CD4-positive, alpha-beta T cell treated with Interferon gamma for 1 hour (primary cell): ENCODE measurements around the gene MROH8.

ENCODE experiments used
- DNase-seq: peaks from one replicate; pipeline ENCODE4 v3.0.0-alpha.2; 2020

The MROH8 gene

DNA sequence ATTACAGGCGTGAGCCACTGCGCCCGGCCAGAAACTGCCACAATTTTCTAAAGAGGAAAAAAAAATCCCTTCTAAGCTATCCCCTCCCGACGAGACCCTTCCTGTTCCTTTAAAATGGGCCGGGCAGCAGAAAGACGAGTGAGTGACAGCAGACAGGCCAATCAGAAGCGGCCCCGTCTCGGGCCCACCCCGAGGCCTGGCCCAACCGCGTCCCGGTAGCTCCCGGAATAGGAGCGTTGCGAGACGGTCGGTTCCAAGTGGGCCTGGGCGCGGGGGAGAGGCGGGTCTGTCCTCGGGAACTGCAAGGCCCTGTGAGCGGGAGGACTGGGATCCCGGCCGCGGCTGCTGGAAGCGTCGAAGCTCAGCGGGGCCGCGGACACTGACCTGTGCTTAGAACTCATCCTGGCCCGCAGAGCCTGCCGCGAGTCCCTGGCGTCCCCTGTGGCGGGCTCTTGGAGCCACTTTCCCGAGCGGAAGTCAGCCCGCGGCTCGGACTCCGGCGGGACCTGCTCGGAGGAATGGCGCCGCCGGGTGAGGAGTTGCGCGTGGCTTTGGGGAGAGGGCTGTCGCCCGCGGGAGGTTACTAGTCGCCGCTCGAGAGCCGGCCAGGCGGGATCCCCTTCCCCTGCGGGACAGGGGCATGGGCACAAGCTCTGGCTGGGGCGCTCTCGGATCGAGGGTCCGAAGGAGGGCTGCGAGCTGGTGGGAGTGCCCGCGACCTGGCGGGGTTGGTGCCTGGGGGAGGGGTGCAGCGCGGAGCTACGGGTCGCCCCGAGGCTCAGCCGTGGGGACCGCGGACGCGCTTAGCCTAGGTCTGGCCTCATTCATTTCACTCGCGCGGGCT lies at the start of gene MROH8, which contains the start of gene RPN2:
Gene MROH8, minus strand, starts transcription at position 710 of the 844 bp plus-strand sequence.
Gene RPN2, plus strand, starts transcription at position 492 of the 844 bp plus-strand sequence. Its CDS starts 27 bp downstream, at position 519.
- DNase-seq: peak; percentile 92

- no peak for DNase-seq
Observed at GRCh38 chr20:37228656-37229055, 49.3 kb upstream of the MROH8 start.

DNA sequence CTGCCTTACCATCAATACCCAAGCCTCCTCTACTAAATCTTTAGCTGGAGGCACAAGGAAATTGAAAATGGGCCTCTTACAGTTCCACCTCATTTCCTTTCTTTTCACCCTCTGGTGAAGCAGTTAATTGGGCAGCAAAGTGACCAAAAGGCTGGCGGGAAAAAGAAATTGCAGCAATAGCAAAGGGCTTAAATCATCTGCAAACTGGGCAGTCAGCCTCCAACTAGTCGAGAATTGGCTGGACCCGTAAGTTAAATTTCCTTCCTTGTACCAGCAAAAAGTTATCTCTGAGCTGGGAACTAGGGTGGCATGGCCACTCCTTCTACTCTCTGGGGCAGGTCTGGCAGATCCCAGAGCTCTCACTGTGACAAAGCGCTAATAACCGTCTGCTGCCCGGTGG lies 48.7 kb upstream of the MROH8 start:
- DNase-seq: no peak

DNA sequence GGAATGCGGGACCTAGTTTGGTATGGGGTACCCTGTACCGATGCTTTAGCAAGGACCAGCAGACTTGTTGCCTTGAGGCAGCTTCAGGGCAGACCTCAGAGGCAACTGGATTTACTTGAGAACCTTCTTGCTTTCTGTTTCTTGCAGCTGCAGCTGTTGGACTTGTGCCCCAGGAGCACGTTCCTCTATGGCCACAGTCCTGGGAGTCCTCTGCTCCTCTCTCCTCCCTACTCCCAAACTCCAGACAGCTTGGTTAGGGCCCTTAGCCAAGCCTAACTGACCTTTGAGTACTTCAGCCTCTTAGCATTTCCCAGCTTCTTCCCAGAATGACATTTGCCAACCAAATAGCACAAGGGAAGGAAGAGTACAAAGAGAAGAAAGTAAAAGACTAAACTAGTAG lies 47.5 kb upstream of the MROH8 start:
- DNase-seq: no peak

DNA sequence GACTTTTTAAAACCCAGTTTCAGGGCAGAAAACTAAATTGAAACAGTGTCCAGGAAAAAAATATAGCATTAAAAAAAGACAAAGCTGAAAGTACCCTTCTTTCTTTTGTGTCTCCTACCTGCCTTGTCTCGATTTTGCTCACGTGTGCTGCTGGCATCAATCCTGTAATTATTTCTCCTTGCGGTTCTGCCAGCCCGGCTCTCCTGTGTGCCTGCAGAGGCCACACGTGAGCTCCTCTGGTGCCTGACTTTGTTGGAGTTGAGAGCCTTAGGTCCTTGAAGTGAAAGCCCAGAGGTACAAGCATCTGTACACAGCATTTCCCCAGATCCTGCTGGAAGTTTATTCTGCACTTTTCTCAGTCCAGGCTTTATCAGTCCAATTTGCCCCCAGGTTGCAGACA lies 45.8 kb upstream of the MROH8 start:
- DNase-seq: no peak

DNA sequence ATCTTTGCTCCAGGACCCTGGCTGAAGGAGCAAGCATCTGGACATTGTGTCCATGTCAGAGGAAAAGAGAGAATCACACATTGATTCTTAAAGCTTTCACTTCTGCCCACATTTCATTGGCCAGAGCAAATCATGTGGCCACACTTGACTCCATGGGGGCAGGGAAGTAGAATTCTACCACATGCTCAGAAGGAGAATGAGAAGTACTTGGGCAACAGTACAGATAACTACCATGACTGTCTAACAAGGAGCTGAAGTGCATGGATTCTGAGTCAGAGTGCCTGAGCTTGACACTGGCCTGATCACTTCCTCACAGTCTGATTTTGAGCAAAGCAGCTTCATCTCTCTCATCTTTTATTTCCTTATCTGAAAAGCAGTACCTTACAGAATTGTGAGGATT lies 43.7 kb upstream of the MROH8 start:
- peak; percentile 23 for DNase-seq

DNA sequence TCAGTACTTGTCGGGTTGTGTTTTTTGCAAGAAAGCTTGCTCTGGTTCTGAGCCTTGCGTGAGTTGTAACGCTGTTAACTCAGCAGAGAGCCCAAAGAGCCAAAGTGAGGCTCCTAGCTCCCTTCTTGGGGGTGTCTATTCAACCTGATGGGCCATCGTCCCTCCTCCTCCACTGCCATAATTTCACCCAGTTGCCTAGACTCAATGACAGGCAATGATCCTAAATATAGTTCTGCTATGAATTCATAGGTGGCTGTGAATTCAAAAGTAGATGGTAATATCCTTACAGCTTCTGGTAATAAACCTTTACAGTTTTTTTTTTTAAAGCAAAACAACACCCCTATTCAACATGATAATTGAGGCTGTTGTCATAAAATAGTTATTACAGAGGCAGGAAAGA lies 42.7 kb upstream of the MROH8 start:
- DNase-seq: no peak

GRCh38 chr20:37220731-37221130 lies 41.4 kb upstream of the MROH8 start:
- no peak for DNase-seq

GRCh38 chr20:37219751-37220668 lies 40.7 kb upstream of the MROH8 start:
- DNase-seq: no peak

DNA sequence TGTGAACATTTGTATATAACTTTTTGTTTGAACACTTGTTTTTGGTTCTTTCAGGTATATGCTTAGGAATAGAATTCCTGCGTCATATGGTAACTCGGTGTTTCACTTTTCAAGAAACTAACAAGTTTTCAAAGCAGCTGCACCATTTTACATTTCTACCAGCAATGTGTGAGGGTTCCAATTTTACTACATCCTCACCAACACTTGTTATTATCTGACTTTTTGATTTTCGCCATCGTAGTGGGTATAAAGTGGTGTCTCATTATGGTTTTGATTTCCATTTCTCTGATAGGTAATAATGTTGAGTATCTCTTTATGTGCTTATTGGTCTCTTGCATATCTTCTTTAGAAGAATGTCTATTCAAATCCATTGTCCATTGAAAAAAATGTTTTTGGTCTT lies 39.6 kb upstream of the MROH8 start:
- DNase-seq: no peak

GRCh38 chr20:37218441-37218840 lies 39.1 kb upstream of the MROH8 start:
- no peak for DNase-seq

GRCh38 chr20:37209661-37210314 lies 30.4 kb upstream of the MROH8 start:
- DNase-seq: no peak

DNA sequence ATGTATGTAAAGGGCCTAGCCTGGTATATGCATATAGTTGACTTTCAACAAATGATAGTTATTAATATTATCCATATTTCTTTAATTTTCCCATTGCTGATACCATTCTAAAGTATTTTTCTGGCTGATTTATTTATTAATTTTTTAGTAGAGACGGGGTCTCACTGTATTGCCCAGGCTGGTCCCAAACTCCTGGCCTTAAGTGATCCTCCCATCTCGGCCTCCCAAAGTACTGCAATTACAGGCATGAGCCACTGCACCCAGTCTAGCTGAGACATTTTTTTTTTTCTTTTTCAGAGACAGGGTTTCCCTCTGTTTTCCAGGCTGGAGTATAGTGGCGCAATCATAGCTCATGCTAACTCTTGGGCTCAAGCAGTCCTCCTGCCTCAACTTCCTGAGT lies 29.8 kb upstream of the MROH8 start:
- no peak for DNase-seq

DNA sequence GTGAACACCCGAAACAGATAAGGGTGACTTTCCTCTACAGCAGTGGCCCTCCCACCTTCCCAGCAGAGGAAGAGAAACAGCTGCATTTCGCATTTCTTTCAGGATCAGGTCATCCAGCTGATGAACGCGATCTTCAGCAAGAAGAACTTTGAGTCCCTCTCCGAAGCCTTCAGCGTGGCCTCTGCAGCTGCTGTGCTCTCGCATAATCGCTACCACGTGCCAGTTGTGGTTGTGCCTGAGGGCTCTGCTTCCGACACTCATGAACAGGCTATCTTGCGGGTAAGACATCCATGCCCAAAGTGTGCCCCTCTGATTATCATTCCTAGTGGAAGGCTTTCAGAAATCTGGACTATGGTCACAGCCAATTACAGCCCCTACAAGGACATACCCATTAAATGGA lies 27.8 kb upstream of the MROH8 start:
- DNase-seq: no peak

DNA sequence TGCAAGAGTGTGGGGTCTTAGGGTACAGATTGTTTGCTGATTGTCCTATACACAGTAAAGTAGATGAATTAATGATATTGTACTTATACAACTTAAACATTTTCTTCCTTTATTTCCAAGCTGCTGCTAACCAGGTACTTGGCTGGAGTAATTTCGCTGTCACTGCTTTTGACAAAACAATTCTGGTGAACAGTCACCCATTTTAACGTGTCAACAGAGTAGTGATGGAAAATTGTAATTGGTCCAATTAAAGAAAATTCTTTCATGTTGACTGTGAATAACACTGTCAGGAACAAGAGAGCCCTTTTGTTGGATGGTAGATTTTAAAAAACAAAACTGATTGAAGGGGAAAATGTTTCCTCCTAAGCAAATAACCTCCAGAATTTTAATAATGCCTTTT lies 26.4 kb upstream of the MROH8 start:
- DNase-seq: no peak

DNA sequence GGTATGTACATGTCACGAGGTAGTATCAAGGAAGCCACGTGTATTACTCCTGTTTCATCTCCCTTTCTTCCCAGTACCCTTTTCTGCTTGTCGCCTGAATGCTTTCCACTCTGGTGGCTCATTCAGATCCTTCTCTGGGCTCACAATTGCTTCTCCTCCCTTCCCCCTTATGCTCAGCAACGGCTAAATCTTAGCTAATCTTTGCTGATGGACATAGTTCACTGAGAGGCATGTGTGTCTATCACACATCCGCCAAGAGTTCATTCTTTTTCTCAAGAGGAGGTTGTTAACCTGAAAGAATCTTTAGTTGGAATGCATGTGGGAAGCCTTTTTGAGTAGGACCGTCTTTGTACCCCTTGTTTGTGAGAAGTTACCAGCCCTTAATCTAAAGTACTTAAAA lies 25.8 kb upstream of the MROH8 start:
- no peak for DNase-seq

- no peak for DNase-seq
Observed at GRCh38 chr20:37204056-37204455, 24.7 kb upstream of the MROH8 start.

- DNase-seq: no peak
Observed at GRCh38 chr20:37202267-37202943, 23.1 kb upstream of the MROH8 start.

DNA sequence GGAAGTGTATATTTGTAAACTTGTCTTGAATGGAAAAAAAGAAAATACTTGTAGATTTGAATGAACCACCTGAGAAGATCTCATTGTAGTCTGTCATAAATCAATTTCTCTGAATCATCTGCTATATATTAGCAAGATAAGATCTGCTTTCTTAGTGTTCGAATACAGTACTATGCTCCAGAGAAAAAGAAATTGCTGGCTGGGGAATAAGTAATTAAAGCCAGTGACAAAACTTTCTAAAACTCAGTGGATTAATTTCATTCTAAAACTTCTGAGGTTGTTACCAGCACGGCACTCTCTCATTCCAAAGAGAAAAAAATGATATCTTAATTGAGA lies 22.4 kb upstream of the MROH8 start:
- no peak for DNase-seq

- DNase-seq: no peak
Observed at GRCh38 chr20:37200926-37201826, 21.8 kb upstream of the MROH8 start.

DNA sequence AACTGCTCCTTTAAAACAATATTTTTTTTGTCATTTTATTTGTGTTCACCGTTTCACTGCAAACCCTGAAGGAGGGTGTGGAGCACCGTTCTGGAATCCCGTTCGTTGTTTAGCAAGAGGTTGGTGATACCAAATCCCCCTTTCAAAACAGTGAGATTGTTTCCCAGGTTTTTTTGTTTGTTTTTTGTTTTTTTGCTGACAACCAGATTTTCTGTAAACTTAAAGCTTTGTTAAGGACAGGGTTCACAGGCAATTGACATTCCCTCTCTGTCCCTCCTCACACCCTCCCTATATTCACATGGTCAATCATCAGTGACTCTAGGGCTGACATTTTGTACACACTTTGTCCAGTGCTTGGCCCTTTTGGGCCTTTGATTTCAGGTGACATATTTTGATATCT lies 21.0 kb upstream of the MROH8 start:
- no peak for DNase-seq
